MV-4-11 (cell line): ENCODE measurements around the gene PALMD.

Source experiments
- DNase-seq: peaks from one replicate; lab custom pipeline; 2025; lab: John Stamatoyannopoulos, UW

PALMD gene, protein sequence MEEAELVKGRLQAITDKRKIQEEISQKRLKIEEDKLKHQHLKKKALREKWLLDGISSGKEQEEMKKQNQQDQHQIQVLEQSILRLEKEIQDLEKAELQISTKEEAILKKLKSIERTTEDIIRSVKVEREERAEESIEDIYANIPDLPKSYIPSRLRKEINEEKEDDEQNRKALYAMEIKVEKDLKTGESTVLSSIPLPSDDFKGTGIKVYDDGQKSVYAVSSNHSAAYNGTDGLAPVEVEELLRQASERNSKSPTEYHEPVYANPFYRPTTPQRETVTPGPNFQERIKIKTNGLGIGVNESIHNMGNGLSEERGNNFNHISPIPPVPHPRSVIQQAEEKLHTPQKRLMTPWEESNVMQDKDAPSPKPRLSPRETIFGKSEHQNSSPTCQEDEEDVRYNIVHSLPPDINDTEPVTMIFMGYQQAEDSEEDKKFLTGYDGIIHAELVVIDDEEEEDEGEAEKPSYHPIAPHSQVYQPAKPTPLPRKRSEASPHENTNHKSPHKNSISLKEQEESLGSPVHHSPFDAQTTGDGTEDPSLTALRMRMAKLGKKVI

DNA sequence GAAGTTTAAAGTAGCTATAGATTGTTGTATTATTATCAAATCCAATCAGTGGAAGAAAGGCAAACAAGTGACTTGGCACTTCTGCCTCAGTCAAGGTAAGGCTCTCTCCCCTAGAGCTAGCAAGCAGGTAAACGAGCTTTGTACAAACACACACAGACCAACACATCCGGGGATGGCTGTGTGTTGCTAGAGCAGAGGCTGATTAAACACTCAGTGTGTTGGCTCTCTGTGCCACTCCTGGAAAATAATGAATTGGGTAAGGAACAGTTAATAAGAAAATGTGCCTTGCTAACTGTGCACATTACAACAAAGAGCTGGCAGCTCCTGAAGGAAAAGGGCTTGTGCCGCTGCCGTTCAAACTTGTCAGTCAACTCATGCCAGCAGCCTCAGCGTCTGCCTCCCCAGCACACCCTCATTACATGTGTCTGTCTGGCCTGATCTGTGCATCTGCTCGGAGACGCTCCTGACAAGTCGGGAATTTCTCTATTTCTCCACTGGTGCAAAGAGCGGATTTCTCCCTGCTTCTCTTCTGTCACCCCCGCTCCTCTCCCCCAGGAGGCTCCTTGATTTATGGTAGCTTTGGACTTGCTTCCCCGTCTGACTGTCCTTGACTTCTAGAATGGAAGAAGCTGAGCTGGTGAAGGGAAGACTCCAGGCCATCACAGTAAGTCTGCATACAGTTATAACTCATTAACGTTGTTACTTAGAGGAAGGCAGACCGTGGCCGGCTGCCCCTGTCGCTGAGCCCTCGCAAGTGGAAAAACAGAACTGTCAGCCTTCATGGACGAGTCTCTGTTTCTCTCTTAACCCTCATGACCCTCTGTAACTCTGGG lies at the start of gene PALMD:
TSS of gene PALMD (plus strand) at position 415 of the 833 bp plus-strand sequence. CDS start at position 620, 205 bp downstream.
- no peak for DNase-seq

DNA sequence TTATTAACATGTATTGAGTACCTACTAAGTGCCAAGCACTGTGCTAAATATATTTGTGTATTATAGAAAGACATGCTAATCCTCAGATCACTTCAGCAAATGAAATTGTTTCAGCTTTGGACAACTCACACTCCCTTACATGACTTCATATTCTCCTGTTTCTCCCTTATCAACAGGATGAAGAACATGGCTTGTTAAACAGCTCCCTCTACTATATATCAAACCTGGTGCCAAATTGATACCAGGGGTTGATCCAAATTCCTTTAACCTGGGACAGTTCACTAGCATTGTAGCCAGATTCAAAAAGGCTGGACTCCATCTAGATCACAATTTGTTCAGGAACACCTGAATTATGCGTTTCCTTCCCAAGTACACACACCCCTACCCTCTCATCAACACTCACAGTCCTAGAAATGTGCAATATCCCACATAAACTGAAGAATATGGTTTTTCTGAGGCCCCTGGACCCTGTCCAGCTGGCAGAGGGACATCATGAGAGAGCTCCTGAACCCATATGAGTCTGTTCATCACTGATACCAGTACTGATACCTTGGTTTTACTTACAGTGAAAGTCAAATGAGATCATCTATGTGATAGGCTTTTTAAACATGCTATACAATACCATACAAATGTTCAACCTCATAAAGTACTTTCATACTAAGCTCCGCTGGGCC lies 47.0 kb upstream of the PALMD start:
- no peak for DNase-seq

GRCh38 chr1:99599678-99600175 lies 46.2 kb upstream of the PALMD start:
- DNase-seq, result no peak

- DNase-seq, result no peak
Observed at GRCh38 chr1:99600782-99601181, 45.1 kb upstream of the PALMD start.

DNA sequence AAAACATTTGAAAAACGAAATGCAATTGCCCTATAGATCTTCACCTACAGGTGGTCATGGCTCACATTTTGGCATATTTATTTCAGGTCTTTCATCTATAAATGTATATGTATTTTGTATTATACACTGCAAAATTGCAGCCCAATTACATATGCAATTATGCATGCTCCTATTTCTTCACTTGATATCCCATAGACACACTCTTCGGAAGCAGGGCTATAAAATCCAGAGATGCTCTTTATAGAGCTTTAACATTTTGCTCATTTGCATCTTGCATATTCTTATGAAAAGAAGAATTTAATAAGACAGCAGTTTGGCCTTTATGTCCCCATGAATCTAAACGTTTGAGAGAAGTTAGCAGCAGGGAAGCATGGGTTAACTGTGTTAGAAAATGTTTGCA lies 44.7 kb upstream of the PALMD start:
- no peak for DNase-seq

- DNase-seq, result no peak
Observed at GRCh38 chr1:99601709-99602403, 44.1 kb upstream of the PALMD start.

- DNase-seq, result no peak
Observed at GRCh38 chr1:99602404-99602969, 43.4 kb upstream of the PALMD start.

GRCh38 chr1:99603699-99604560 lies 42.0 kb upstream of the PALMD start:
- no peak for DNase-seq

- DNase-seq, result no peak
Observed at GRCh38 chr1:99606306-99606705, 39.6 kb upstream of the PALMD start.

- no peak for DNase-seq
Observed at GRCh38 chr1:99607590-99607989, 38.3 kb upstream of the PALMD start.

- no peak for DNase-seq
Observed at GRCh38 chr1:99608058-99608457, 37.9 kb upstream of the PALMD start.

- DNase-seq, result no peak
Observed at GRCh38 chr1:99613716-99614115, 32.2 kb upstream of the PALMD start.

DNA sequence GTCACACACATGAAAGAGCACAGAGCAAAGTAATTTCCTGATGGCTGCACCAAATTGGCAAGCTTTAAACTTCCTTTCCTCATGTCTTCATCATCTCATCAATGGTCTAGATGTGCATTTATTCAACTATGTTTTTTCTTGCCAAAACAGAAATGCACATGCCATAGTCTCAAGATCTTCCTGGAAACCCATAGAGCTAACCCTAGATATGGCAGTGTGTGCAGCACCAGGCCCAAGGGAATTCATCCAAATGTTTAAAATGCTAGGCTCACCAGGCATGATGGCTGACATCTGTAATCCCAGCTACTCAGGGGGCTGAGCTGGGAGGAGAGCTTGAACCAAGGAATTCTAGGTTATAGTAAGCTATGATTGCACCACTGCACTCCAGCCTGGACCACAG lies 31.2 kb upstream of the PALMD start:
- no peak for DNase-seq

- no peak for DNase-seq
Observed at GRCh38 chr1:99619583-99619982, 26.3 kb upstream of the PALMD start.

DNA sequence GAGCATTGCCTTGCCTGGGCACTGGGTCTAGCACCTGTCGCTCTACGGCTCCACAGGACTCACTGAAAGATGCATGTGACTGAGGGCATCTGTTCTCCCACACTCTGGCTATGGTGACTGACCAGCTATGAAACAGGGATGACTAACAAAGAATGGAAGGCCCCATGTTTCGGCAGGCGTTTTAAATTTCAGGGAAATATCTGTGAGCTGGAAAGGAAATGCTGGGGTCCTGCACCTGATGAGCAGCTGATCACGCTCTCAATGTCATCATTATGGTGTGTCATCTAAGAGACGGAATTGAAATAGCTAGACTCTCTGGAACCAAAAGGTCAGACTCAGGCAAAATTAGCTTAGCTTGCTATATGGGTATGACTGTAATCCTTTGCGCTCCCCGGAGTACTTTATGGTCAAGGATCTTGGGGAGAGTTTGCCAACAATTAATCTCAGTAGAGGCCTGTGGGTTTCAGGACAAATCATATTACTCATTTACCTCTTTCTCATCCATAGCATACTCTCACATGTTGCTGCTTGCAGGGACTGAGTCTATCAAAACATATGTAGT lies 24.5 kb upstream of the PALMD start:
- no peak for DNase-seq

DNA sequence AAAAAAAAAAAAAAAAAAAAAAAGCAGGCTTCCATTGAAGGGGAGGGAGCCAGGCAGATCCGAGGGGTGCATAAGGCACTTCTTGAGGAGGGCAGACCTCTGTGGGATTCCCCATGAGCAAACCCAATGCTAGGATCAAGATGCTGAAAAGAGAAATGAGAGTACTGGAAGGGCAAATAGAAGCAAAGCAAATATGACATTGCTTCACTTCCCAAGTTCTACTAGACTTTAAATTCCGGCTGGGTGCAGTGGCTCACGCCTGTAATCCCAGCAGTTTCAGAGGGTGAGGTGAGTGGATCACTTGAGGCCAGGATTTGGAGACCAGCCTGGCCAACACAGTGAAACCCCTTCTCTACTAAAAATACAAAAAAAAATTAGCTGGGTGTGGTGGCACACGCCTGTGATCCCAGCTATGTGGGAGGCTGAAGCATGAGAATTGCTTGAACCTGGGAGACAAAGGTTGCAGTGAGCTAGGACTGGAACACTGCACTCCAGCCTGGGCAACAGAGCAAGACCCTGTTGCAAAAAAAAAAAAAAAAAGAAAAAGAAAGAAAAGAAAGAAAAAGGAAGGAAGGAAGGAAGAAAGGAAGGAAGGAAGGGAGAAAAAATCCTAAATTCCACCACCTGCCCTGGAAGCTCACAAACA lies 23.1 kb upstream of the PALMD start:
- DNase-seq, result no peak

- no peak for DNase-seq
Observed at GRCh38 chr1:99623554-99623953, 22.4 kb upstream of the PALMD start.

DNA sequence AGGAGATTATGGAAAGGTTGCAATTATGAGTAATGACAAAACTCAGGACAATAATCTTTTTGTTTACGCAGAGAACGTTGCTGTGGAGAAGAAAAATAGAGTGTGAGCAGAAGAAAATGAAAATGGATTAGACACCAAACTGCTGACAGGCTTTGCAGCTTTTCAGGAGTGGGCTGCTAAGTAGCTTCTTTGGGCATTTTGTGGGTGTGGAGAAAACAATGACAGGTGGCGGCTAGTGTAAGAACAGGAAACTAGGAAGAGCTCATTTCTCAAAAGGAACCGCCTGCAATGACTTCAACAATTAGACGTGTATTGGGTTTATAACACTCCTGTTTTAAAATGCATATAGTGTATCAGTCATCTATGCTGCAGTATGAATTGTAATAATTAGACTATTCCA lies 18.3 kb upstream of the PALMD start:
- no peak for DNase-seq

GRCh38 chr1:99629164-99629563 lies 16.7 kb upstream of the PALMD start:
- DNase-seq, result no peak
